ENCODE data around the gene PLCG2. TPM values are rescaled to one million over a fixed set of nuclear protein-coding genes. Genes with fewer than 3 reads are reported as not detected.

Gene PLCG2
- total RNA-seq, 2 experiments from 2014 or later, result 11.0 to 13.3 TPM

- Mint-ChIP-seq H3K27ac (no peak overlapping the region), H3K9me3 (no peaks in the 10 kb centered on the region), H3K36me3 (ENCODE audit: low read depth) (peaks cover 4% of the 10 kb centered on the region), H3K27me3 (no peaks in the 10 kb centered on the region), H3K4me3 (no peak overlapping the region), H3K4me1 (no peaks in the 10 kb centered on the region)
- DNase-seq, result no peak
- ChIA-PET CTCF (no interaction called here), POLR2A (no interaction called here)
These were observed 141.4 kb downstream of the PLCG2 start for GRCh38 chr16:81920498-81920897.

GRCh38 chr16:81921085-81921814 is 142.2 kb downstream of the PLCG2 start:
- ChIA-PET CTCF (interaction anchor here (1.5 kb wide), 1 partner anchor 48 kb away, joined by 3 read pairs; no protein-coding TSS in a partner anchor), POLR2A (no interaction called here)
- Mint-ChIP-seq H3K9me3 (no peaks in the 10 kb centered on the region), H3K36me3 (ENCODE audit: low read depth) (peaks cover 4% of the 10 kb centered on the region), H3K27me3 (no peaks in the 10 kb centered on the region), H3K4me1 (no peaks in the 10 kb centered on the region), H3K27ac (no peak overlapping the region), H3K4me3 (no peak overlapping the region)
- DNase-seq, result no peak

GRCh38 chr16:81921843-81922584 is 142.9 kb downstream of the PLCG2 start:
- no peaks in the 10 kb centered on the region for H3K4me1 Mint-ChIP-seq
- no peaks in the 10 kb centered on the region for H3K9me3 Mint-ChIP-seq
- H3K4me3 Mint-ChIP-seq, result no peak overlapping the region
- no peak overlapping the region for H3K27ac Mint-ChIP-seq
- peaks cover 4% of the 10 kb centered on the region for H3K36me3 Mint-ChIP-seq (ENCODE audit: low read depth)
- CTCF ChIA-PET, result interaction anchor here (1.0 to 1.5 kb wide), 2 partner anchors 32 to 49 kb away, joined by 3 read pairs; no protein-coding TSS in a partner anchor
- no peak for DNase-seq
- POLR2A ChIA-PET, result no interaction called here
- no peaks in the 10 kb centered on the region for H3K27me3 Mint-ChIP-seq

- peaks cover 3% of the 10 kb centered on the region for H3K4me1 Mint-ChIP-seq
- POLR2A ChIA-PET, result no interaction called here
- CTCF ChIA-PET, result interaction anchor here (1.0 kb wide), 1 partner anchor 33 kb away, joined by 3 read pairs; no protein-coding TSS in a partner anchor
- H3K36me3 Mint-ChIP-seq (ENCODE audit: low read depth), result peaks cover 4% of the 10 kb centered on the region
- no peaks in the 10 kb centered on the region for H3K27me3 Mint-ChIP-seq
- no peak overlapping the region for H3K27ac Mint-ChIP-seq
- H3K9me3 Mint-ChIP-seq, result no peaks in the 10 kb centered on the region
- no peak overlapping the region for H3K4me3 Mint-ChIP-seq
- no peak for DNase-seq
These were observed 144.2 kb downstream of the PLCG2 start for GRCh38 chr16:81923296-81923695.

GRCh38 chr16:81925016-81925415 is 145.9 kb downstream of the PLCG2 start:
- H3K4me3 Mint-ChIP-seq, result no peak overlapping the region
- no peak overlapping the region for H3K27ac Mint-ChIP-seq

GRCh38 chr16:81926036-81926435 is 146.9 kb downstream of the PLCG2 start:
- ChIA-PET POLR2A (no interaction called here), CTCF (no interaction called here)
- no peak overlapping the region for H3K27ac Mint-ChIP-seq
- H3K4me1 Mint-ChIP-seq, result peaks cover 13% of the 10 kb centered on the region
- no peak for DNase-seq
- H3K27me3 Mint-ChIP-seq, result no peaks in the 10 kb centered on the region
- no peak overlapping the region for H3K4me3 Mint-ChIP-seq
- no peaks in the 10 kb centered on the region for H3K9me3 Mint-ChIP-seq
- no peaks in the 10 kb centered on the region for H3K36me3 Mint-ChIP-seq (ENCODE audit: low read depth)

More at GRCh38 chr16:81925016-81925415, 145.9 kb downstream of the PLCG2 start:
- Mint-ChIP-seq H3K36me3 (ENCODE audit: low read depth) (no peaks in the 10 kb centered on the region), H3K9me3 (no peaks in the 10 kb centered on the region), H3K4me1 (peaks cover 13% of the 10 kb centered on the region), H3K27me3 (no peaks in the 10 kb centered on the region)
- ChIA-PET CTCF (no interaction called here), POLR2A (no interaction called here)
- no peak for DNase-seq

GRCh38 chr16:81927561-81928185 is 148.6 kb downstream of the PLCG2 start:
- Mint-ChIP-seq H3K4me3 (no peak overlapping the region), H3K9me3 (no peaks in the 10 kb centered on the region), H3K36me3 (ENCODE audit: low read depth) (no peaks in the 10 kb centered on the region), H3K4me1 (peaks cover 13% of the 10 kb centered on the region), H3K27me3 (no peaks in the 10 kb centered on the region), H3K27ac (no peak overlapping the region)
- POLR2A ChIA-PET, result no interaction called here
- CTCF ChIA-PET, result no interaction called here
- no peak for DNase-seq

- POLR2A ChIA-PET, result no interaction called here
- CTCF ChIA-PET, result no interaction called here
These were observed 149.3 kb downstream of the PLCG2 start for GRCh38 chr16:81928271-81928918.

GRCh38 chr16:81928975-81929374 is 149.9 kb downstream of the PLCG2 start:
- H3K27me3 Mint-ChIP-seq, result no peaks in the 10 kb centered on the region
- no peaks in the 10 kb centered on the region for H3K36me3 Mint-ChIP-seq (ENCODE audit: low read depth)
- H3K9me3 Mint-ChIP-seq, result no peaks in the 10 kb centered on the region
- peak overlapping the region; percentile 35 for H3K27ac Mint-ChIP-seq
- peaks cover 14% of the 10 kb centered on the region for H3K4me1 Mint-ChIP-seq
- DNase-seq, result peak; percentile 27
- no peak overlapping the region for H3K4me3 Mint-ChIP-seq
- ChIA-PET CTCF (no interaction called here), POLR2A (no interaction called here)

More at GRCh38 chr16:81928271-81928918, 149.3 kb downstream of the PLCG2 start:
- peaks cover 13% of the 10 kb centered on the region for H3K4me1 Mint-ChIP-seq
- H3K27ac Mint-ChIP-seq, result no peak overlapping the region
- DNase-seq, result peak; percentile 2
- no peaks in the 10 kb centered on the region for H3K36me3 Mint-ChIP-seq (ENCODE audit: low read depth)
- no peak overlapping the region for H3K4me3 Mint-ChIP-seq
- H3K9me3 Mint-ChIP-seq, result no peaks in the 10 kb centered on the region
- no peaks in the 10 kb centered on the region for H3K27me3 Mint-ChIP-seq

GRCh38 chr16:81929841-81930240 is 150.8 kb downstream of the PLCG2 start:
- DNase-seq, result no peak
- CTCF ChIA-PET, result interaction anchor here (0.5 to 1.3 kb wide), 3 partner anchors 12 to 600 kb away, joined by 4 to 5 read pairs (median 4); no protein-coding TSS in a partner anchor
- Mint-ChIP-seq H3K36me3 (ENCODE audit: low read depth) (no peaks in the 10 kb centered on the region), H3K27ac (no peak overlapping the region), H3K27me3 (no peaks in the 10 kb centered on the region), H3K9me3 (no peaks in the 10 kb centered on the region), H3K4me1 (peaks cover 16% of the 10 kb centered on the region), H3K4me3 (no peak overlapping the region)
- POLR2A ChIA-PET, result no interaction called here

- Mint-ChIP-seq H3K4me3 (no peak overlapping the region), H3K27ac (no peak overlapping the region), H3K4me1 (peaks cover 16% of the 10 kb centered on the region), H3K9me3 (no peaks in the 10 kb centered on the region), H3K27me3 (no peaks in the 10 kb centered on the region), H3K36me3 (ENCODE audit: low read depth) (no peaks in the 10 kb centered on the region)
- DNase-seq, result no peak
- ChIA-PET POLR2A (no interaction called here), CTCF (no interaction called here)
These were observed 152.8 kb downstream of the PLCG2 start for GRCh38 chr16:81931927-81932326.

- POLR2A ChIA-PET, result no interaction called here
- Mint-ChIP-seq H3K4me3 (no peak overlapping the region), H3K9me3 (no peaks in the 10 kb centered on the region), H3K27ac (no peak overlapping the region), H3K36me3 (ENCODE audit: low read depth) (no peaks in the 10 kb centered on the region), H3K4me1 (peaks cover 16% of the 10 kb centered on the region), H3K27me3 (no peaks in the 10 kb centered on the region)
- CTCF ChIA-PET, result interaction anchor here (1.0 kb wide), 1 partner anchor 35 kb away, joined by 3 read pairs; no protein-coding TSS in a partner anchor
- no peak for DNase-seq
These were observed 153.6 kb downstream of the PLCG2 start for GRCh38 chr16:81932668-81933067.

- no peak overlapping the region for H3K27ac Mint-ChIP-seq
- no peaks in the 10 kb centered on the region for H3K36me3 Mint-ChIP-seq (ENCODE audit: low read depth)
- POLR2A ChIA-PET, result no interaction called here
- peaks cover 12% of the 10 kb centered on the region for H3K4me1 Mint-ChIP-seq
- no peaks in the 10 kb centered on the region for H3K9me3 Mint-ChIP-seq
- DNase-seq, result no peak
- H3K27me3 Mint-ChIP-seq, result no peaks in the 10 kb centered on the region
- H3K4me3 Mint-ChIP-seq, result no peak overlapping the region
- CTCF ChIA-PET, result interaction anchor here (1.0 kb wide), 1 partner anchor 36 kb away, joined by 3 read pairs; no protein-coding TSS in a partner anchor
These were observed 154.3 kb downstream of the PLCG2 start for GRCh38 chr16:81933361-81933760.

Measured in activated CD4-positive, alpha-beta memory T cell treated with anti-CD3 and anti-CD28 coated beads, Interleukin-2, amount 10 ng/mL, durations not matched to agents 7 days and 5 days (primary cell).